Esophagus squamous epithelium (tissue), 4 donors: ENCODE measurements around the gene PSMD14.

Source experiments
- CTCF ChIP-seq, 6 experiments: fragments of 450-650 bp in 4 of 6; fragments of 200-600 bp in 2 of 6; sonication (generic) in 2 of 6; IDR thresholded peaks; one replicate each; pipeline ENCODE4 v1.5.1; 2016 to 2019; ENCODE audit warnings: antibody characterized with exemption in 6 of 6, mild to moderate bottlenecking in 4 of 6, moderate library complexity in 4 of 6
- POLR2A ChIP-seq, 4 donors: fragments of 450-650 bp; IDR thresholded peaks; one replicate each; pipeline ENCODE4 v1.6.1; 2017; ENCODE audit warnings: antibody characterized with exemption in 4 of 4, mild to moderate bottlenecking in 4 of 4, moderate library complexity in 3 of 4

- no peak for TF ChIP-seq CTCF (IDR thresholded peaks at IDR 0.05)
- TF ChIP-seq POLR2A (IDR thresholded peaks at IDR 0.05): no peak
Observed at GRCh38 chr2:161337247-161337646, 29.0 kb downstream of the PSMD14 start.
